GM18526 (cell line): Measurements from ENCODE around the gene DLGAP1.

Experiments used
- POLR2A ChIP-seq: IDR thresholded peaks from 3 replicates; pipeline ENCODE4 v1.6.1; 2011; ENCODE audit not compliant: insufficient read length; ENCODE audit errors: extremely low read depth

DLGAP1 gene

GRCh38 chr18:3605954-3606443 is 849.1 kb downstream of the DLGAP1 start:
- no peak for TF ChIP-seq POLR2A

- TF ChIP-seq POLR2A, result no peak
These were observed 849.6 kb downstream of the DLGAP1 start for GRCh38 chr18:3605486-3605952.

GRCh38 chr18:3604498-3605408 is 850.4 kb downstream of the DLGAP1 start:
- peak; percentile 13 for TF ChIP-seq POLR2A

GRCh38 chr18:3604235-3604497 is 850.9 kb downstream of the DLGAP1 start:
- no peak for TF ChIP-seq POLR2A

GRCh38 chr18:3603421-3604234 is 851.5 kb downstream of the DLGAP1 start:
- no peak for TF ChIP-seq POLR2A

- no peak for TF ChIP-seq POLR2A
These were observed 855.2 kb downstream of the DLGAP1 start for GRCh38 chr18:3599861-3600260.

- TF ChIP-seq POLR2A, result no peak
These were observed 855.9 kb downstream of the DLGAP1 start for GRCh38 chr18:3599195-3599594.

GRCh38 chr18:3598581-3598980 is 856.5 kb downstream of the DLGAP1 start:
- no peak for TF ChIP-seq POLR2A

- no peak for TF ChIP-seq POLR2A
These were observed 857.4 kb downstream of the DLGAP1 start for GRCh38 chr18:3597409-3598357.

GRCh38 chr18:3596637-3597384 is 858.3 kb downstream of the DLGAP1 start:
- no peak for TF ChIP-seq POLR2A

- no peak for TF ChIP-seq POLR2A
These were observed 858.8 kb downstream of the DLGAP1 start for GRCh38 chr18:3596324-3596636.

- TF ChIP-seq POLR2A, result no peak
These were observed 859.5 kb downstream of the DLGAP1 start for GRCh38 chr18:3595369-3596273.

GRCh38 chr18:3594760-3595368 is 860.2 kb downstream of the DLGAP1 start:
- no peak for TF ChIP-seq POLR2A
